Upper lobe of right lung (tissue), 1 donor: Measurements from ENCODE around the gene AP3B1. TPM values are rescaled to one million over a fixed set of nuclear protein-coding genes. Genes with fewer than 3 reads are reported as not detected.

Experiments used
- ATAC-seq: fragments of 200-7000 bp; cut with Tn5 transposase; one replicate; pipeline ENCODE4 v1.9.1; 2020; ENCODE audit warnings: mild to moderate bottlenecking, moderate library complexity
- DNase-seq: peaks from one replicate; pipeline ENCODE4 v3.0.0-alpha.2; 2020
- H3K27ac ChIP-seq: fragments of 200-600 bp; one replicate; pipeline ENCODE4 v1.8.0; 2022
- H3K27me3 ChIP-seq: fragments of 200-600 bp; one replicate; pipeline ENCODE4 v1.8.0; 2022; ENCODE audit warnings: mild to moderate bottlenecking
- H3K36me3 ChIP-seq: fragments of 200-600 bp; one replicate; pipeline ENCODE4 v1.8.0; 2022
- H3K4me1 ChIP-seq: fragments of 200-600 bp; one replicate; pipeline ENCODE4 v1.8.0; 2022
- H3K4me3 ChIP-seq: fragments of 200-600 bp; one replicate; pipeline ENCODE4 v1.8.0; 2022; ENCODE audit warnings: mild to moderate bottlenecking
- H3K9me3 ChIP-seq: fragments of 200-600 bp; one replicate; pipeline ENCODE4 v1.8.0; 2022
- CTCF ChIP-seq: fragments of 200-600 bp; IDR thresholded peaks from one replicate; pipeline ENCODE4 v1.8.0; 2022; ENCODE audit warnings: antibody characterized with exemption
- intact Hi-C: fragments of 100-400 bp; cut with DNase I; formaldehyde crosslinking; loops from one replicate; pipeline ENCODE4 v1.11.0; 2022
- total RNA-seq: library from RNA; stranded (reverse); fragmentation: NEBNext Ultra II Directional; extraction: Animal tissue kit (Norgen Biotek cat#: 25700); gene quantifications from one replicate; pipeline ENCODE4 v1.2.1, GENCODE V29; 2021
- donor health status: DM: no; HTN: yes; CAD: no; lungs with severe emphysema.

The AP3B1 gene
- total RNA-seq, 1 donor from 2014 or later, result 32.9 TPM

- DNase-seq (no peak), ATAC-seq (no peak)
- no peak for TF ChIP-seq CTCF
- Histone ChIP-seq H3K27me3 (peaks cover 59% of the 10 kb centered on the region), H3K27ac (no peak overlapping the region), H3K4me3 (no peak overlapping the region), H3K9me3 (no peaks in the 10 kb centered on the region), H3K4me1 (no peaks in the 10 kb centered on the region), H3K36me3 (no peaks in the 10 kb centered on the region)
- intact Hi-C loops, result no loop called here
Observed at GRCh38 chr5:77957931-77958521, 336.5 kb downstream of the AP3B1 start.

- Histone ChIP-seq H3K4me3 (no peak overlapping the region), H3K9me3 (no peaks in the 10 kb centered on the region), H3K27ac (no peak overlapping the region), H3K4me1 (no peaks in the 10 kb centered on the region), H3K27me3 (peaks cover 57% of the 10 kb centered on the region), H3K36me3 (no peaks in the 10 kb centered on the region)
- DNase-seq (no peak), ATAC-seq (no peak)
- no peak for TF ChIP-seq CTCF
- intact Hi-C loops, result no loop called here
Observed at GRCh38 chr5:77957516-77957915, 337.0 kb downstream of the AP3B1 start.

- no peak for DNase-seq
- H3K36me3 ChIP-seq, result no peaks in the 10 kb centered on the region
- no peak overlapping the region for H3K27ac ChIP-seq
- H3K4me3 ChIP-seq, result no peak overlapping the region
- intact Hi-C loops, result no loop called here
- no peaks in the 10 kb centered on the region for H3K4me1 ChIP-seq
- ATAC-seq, result no peak
- H3K9me3 ChIP-seq, result no peaks in the 10 kb centered on the region
- TF ChIP-seq CTCF, result no peak
- H3K27me3 ChIP-seq, result peaks cover 54% of the 10 kb centered on the region
Observed at GRCh38 chr5:77957081-77957480, 337.4 kb downstream of the AP3B1 start.

- no peak overlapping the region for H3K27ac ChIP-seq
- intact Hi-C loops, result no loop called here
- DNase-seq (no peak), ATAC-seq (no peak)
- peaks cover 45% of the 10 kb centered on the region for H3K27me3 ChIP-seq
- no peaks in the 10 kb centered on the region for H3K9me3 ChIP-seq
- no peaks in the 10 kb centered on the region for H3K4me1 ChIP-seq
- no peaks in the 10 kb centered on the region for H3K36me3 ChIP-seq
- H3K4me3 ChIP-seq, result no peak overlapping the region
- TF ChIP-seq CTCF, result no peak
Observed at GRCh38 chr5:77955577-77955976, 338.9 kb downstream of the AP3B1 start.

- Histone ChIP-seq H3K27me3 (peaks cover 23% of the 10 kb centered on the region), H3K4me1 (no peaks in the 10 kb centered on the region), H3K9me3 (no peaks in the 10 kb centered on the region), H3K27ac (no peak overlapping the region), H3K36me3 (no peaks in the 10 kb centered on the region), H3K4me3 (no peak overlapping the region)
- ATAC-seq (no peak), DNase-seq (no peak)
- TF ChIP-seq CTCF, result no peak
- intact Hi-C loops, result no loop called here
Observed at GRCh38 chr5:77953374-77953773, 341.1 kb downstream of the AP3B1 start.

- ATAC-seq (no peak), DNase-seq (no peak)
- Histone ChIP-seq H3K27me3 (peaks cover 17% of the 10 kb centered on the region), H3K36me3 (no peaks in the 10 kb centered on the region), H3K27ac (no peak overlapping the region), H3K4me1 (no peaks in the 10 kb centered on the region), H3K4me3 (no peak overlapping the region), H3K9me3 (no peaks in the 10 kb centered on the region)
- intact Hi-C loops, result no loop called here
- TF ChIP-seq CTCF, result no peak
Observed at GRCh38 chr5:77952636-77953212, 341.8 kb downstream of the AP3B1 start.
